ENCODE measurements around the gene PCDHA6. TPM values are rescaled to one million over a fixed set of nuclear protein-coding genes. Genes with fewer than 3 reads are reported as not detected.

Gene PCDHA6
- total and polyA plus RNA-seq, 12 donors = 0.14 to 1.1 (median 0.36) TPM; not detected in 1

DNA sequence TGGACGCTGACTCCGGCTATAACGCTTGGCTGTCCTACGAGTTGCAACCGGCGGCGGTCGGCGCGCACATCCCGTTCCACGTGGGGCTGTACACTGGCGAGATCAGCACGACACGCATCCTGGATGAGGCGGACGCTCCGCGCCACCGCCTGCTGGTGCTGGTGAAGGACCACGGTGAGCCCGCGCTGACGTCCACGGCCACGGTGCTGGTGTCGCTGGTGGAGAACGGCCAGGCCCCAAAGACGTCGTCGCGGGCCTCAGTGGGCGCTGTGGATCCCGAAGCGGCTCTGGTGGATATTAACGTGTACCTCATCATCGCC is 49.5 kb downstream of the PCDHA6 start:
- no peak for DNase-seq
- H3K9me3 ChIP-seq (replicated peaks in 1 of 3) = no peaks in the 10 kb centered on the region
- peaks cover 16% of the 10 kb centered on the region for H3K27me3 ChIP-seq
- WGBS, 4 donors = 35 to 39% (median 36%) methylated on average over 11 to 37 of the region's 37 CpGs
- H3K36me3 ChIP-seq (replicated peaks in 1 of 2) = no peaks in the 10 kb centered on the region
- intact Hi-C loops (cut with DNase I) = no loop called here
- H3K27ac ChIP-seq = no peak overlapping the region
- no peak for TF ChIP-seq POLR2A (IDR thresholded peaks at IDR 0.05)
- TF ChIP-seq, protein P1, sequence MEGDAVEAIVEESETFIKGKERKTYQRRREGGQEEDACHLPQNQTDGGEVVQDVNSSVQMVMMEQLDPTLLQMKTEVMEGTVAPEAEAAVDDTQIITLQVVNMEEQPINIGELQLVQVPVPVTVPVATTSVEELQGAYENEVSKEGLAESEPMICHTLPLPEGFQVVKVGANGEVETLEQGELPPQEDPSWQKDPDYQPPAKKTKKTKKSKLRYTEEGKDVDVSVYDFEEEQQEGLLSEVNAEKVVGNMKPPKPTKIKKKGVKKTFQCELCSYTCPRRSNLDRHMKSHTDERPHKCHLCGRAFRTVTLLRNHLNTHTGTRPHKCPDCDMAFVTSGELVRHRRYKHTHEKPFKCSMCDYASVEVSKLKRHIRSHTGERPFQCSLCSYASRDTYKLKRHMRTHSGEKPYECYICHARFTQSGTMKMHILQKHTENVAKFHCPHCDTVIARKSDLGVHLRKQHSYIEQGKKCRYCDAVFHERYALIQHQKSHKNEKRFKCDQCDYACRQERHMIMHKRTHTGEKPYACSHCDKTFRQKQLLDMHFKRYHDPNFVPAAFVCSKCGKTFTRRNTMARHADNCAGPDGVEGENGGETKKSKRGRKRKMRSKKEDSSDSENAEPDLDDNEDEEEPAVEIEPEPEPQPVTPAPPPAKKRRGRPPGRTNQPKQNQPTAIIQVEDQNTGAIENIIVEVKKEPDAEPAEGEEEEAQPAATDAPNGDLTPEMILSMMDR (IDR thresholded peaks at IDR 0.05) = no peak
- H3K4me3 ChIP-seq = no peak overlapping the region
- no peaks in the 10 kb centered on the region for H3K4me1 ChIP-seq (replicated peaks in 1 of 2)

Other genes with a start within 250 kb of the PCDHA6 start
- 100 to 1,000 TPM in 8 of 9 donors, 1 to 10 TPM in 1; 9.8 to 885 (median 316) TPM for gene CD14, start 194.8 kb upstream of the PCDHA6 start, total RNA-seq
- gene CD14, start 194.8 kb upstream of the PCDHA6 start, polyA plus RNA-seq = 100 to 1,000 TPM in 2 of 3 donors, 10 to 100 TPM in 1; 13.9 to 252 (median 101) TPM
- 100 to 1,000 TPM in 1 of 9 donors, 10 to 100 TPM in 7, 1 to 10 TPM in 1; 6.6 to 348 (median 29.5) TPM for gene TMCO6, start 188.5 kb upstream of the PCDHA6 start, total RNA-seq
- gene TMCO6, start 188.5 kb upstream of the PCDHA6 start, polyA plus RNA-seq = 10 to 100 TPM in 2 of 3 donors, 1 to 10 TPM in 1; 5.6 to 44.7 (median 25.3) TPM
- 100 to 1,000 TPM in 8 of 9 donors, 10 to 100 TPM in 1; 98.1 to 139 (median 115) TPM for gene NDUFA2, start 180.3 kb upstream of the PCDHA6 start, total RNA-seq
- gene NDUFA2, start 180.3 kb upstream of the PCDHA6 start, polyA plus RNA-seq = 100 to 1,000 TPM in 2 of 3 donors, 10 to 100 TPM in 1; 65.6 to 573 (median 367) TPM
- gene IK, start 180.1 kb upstream of the PCDHA6 start, total RNA-seq = 100 to 1,000 TPM in 4 of 9 donors, 10 to 100 TPM in 5; 65.7 to 478 (median 83.3) TPM
- gene IK, start 180.1 kb upstream of the PCDHA6 start, polyA plus RNA-seq = 100 to 1,000 TPM in 1 of 3 donors, 10 to 100 TPM in 2; 65.5 to 153 (median 97.5) TPM
- 10 to 100 TPM; 13.6 to 20.0 (median 17.1) TPM for gene WDR55, start 163.1 kb upstream of the PCDHA6 start, total RNA-seq
- gene WDR55, start 163.1 kb upstream of the PCDHA6 start, polyA plus RNA-seq = 10 to 100 TPM; 13.3 to 20.8 (median 13.5) TPM
- gene DND1, start 154.4 kb upstream of the PCDHA6 start, total RNA-seq = 1 to 10 TPM in 1 of 9 donors, under 1 TPM in 8; 0.19 to 3.6 (median 0.50) TPM
- 1 to 10 TPM in 2 of 3 donors, under 1 TPM in 1; 0.18 to 3.1 (median 2.1) TPM for gene DND1, start 154.4 kb upstream of the PCDHA6 start, polyA plus RNA-seq
- gene HARS1, start 136.6 kb upstream of the PCDHA6 start, total RNA-seq = 10 to 100 TPM; 36.4 to 80.6 (median 55.7) TPM
- gene HARS1, start 136.6 kb upstream of the PCDHA6 start, polyA plus RNA-seq = 100 to 1,000 TPM in 1 of 3 donors, 10 to 100 TPM in 2; 92.3 to 111 (median 94.6) TPM
- 10 to 100 TPM; 21.3 to 51.2 (median 32.9) TPM for gene HARS2, start 136.5 kb upstream of the PCDHA6 start, total RNA-seq
- 10 to 100 TPM; 26.0 to 31.0 (median 28.6) TPM for gene HARS2, start 136.5 kb upstream of the PCDHA6 start, polyA plus RNA-seq
- gene ZMAT2, start 127.5 kb upstream of the PCDHA6 start, total RNA-seq = 100 to 1,000 TPM in 1 of 9 donors, 10 to 100 TPM in 8; 24.6 to 122 (median 51.4) TPM
- 100 to 1,000 TPM in 1 of 3 donors, 10 to 100 TPM in 2; 42.1 to 113 (median 82.8) TPM for gene ZMAT2, start 127.5 kb upstream of the PCDHA6 start, polyA plus RNA-seq
- gene PCDHA1, start 41.8 kb upstream of the PCDHA6 start, total RNA-seq = under 1 TPM in 4 of 9 donors, not detected in 5; 0.07 to 0.20 (median 0.12) TPM
- under 1 TPM; 0.05 to 0.08 (median 0.07) TPM for gene PCDHA1, start 41.8 kb upstream of the PCDHA6 start, polyA plus RNA-seq
- gene PCDHA2, start 33.1 kb upstream of the PCDHA6 start, total RNA-seq = under 1 TPM in 4 of 9 donors, not detected in 5; 0.12 to 0.28 (median 0.21) TPM
- under 1 TPM in 2 of 3 donors, not detected in 1; 0.03 to 0.09 TPM for gene PCDHA2, start 33.1 kb upstream of the PCDHA6 start, polyA plus RNA-seq
- 1 to 10 TPM in 1 of 9 donors, under 1 TPM in 6, not detected in 2; 0.10 to 1.4 (median 0.31) TPM for gene PCDHA3, start 26.9 kb upstream of the PCDHA6 start, total RNA-seq
- gene PCDHA3, start 26.9 kb upstream of the PCDHA6 start, polyA plus RNA-seq = 1 to 10 TPM in 1 of 3 donors, under 1 TPM in 2; 0.16 to 1.1 (median 0.24) TPM
- under 1 TPM; 0.04 to 0.96 (median 0.28) TPM for gene PCDHA4, start 20.9 kb upstream of the PCDHA6 start, total RNA-seq
- gene PCDHA4, start 20.9 kb upstream of the PCDHA6 start, polyA plus RNA-seq = under 1 TPM; 0.08 to 0.33 (median 0.10) TPM
- gene PCDHA5, start 6.3 kb upstream of the PCDHA6 start, total RNA-seq = under 1 TPM in 7 of 9 donors, not detected in 2; 0.11 to 0.67 (median 0.17) TPM
- gene PCDHA5, start 6.3 kb upstream of the PCDHA6 start, polyA plus RNA-seq = under 1 TPM; 0.07 to 0.62 (median 0.24) TPM
- 1 to 10 TPM in 1 of 9 donors, under 1 TPM in 6, not detected in 2; 0.22 to 1.2 (median 0.35) TPM for gene PCDHA7, start 6.3 kb downstream of the PCDHA6 start, total RNA-seq
- under 1 TPM; 0.16 to 0.20 (median 0.20) TPM for gene PCDHA7, start 6.3 kb downstream of the PCDHA6 start, polyA plus RNA-seq
- under 1 TPM in 3 of 9 donors, not detected in 6; 0.14 to 0.18 (median 0.17) TPM for gene PCDHA8, start 13.2 kb downstream of the PCDHA6 start, total RNA-seq
- gene PCDHA8, start 13.2 kb downstream of the PCDHA6 start, polyA plus RNA-seq = under 1 TPM; 0.03 to 0.16 (median 0.09) TPM
- gene PCDHA9, start 20.4 kb downstream of the PCDHA6 start, total RNA-seq = under 1 TPM in 7 of 9 donors, not detected in 2; 0.04 to 0.39 (median 0.18) TPM
- gene PCDHA9, start 20.4 kb downstream of the PCDHA6 start, polyA plus RNA-seq = not detected
- gene PCDHA10, start 27.9 kb downstream of the PCDHA6 start, total RNA-seq = 1 to 10 TPM in 3 of 9 donors, under 1 TPM in 6; 0.17 to 1.8 (median 0.48) TPM
- under 1 TPM; under 0.01 to 0.81 (median 0.32) TPM for gene PCDHA10, start 27.9 kb downstream of the PCDHA6 start, polyA plus RNA-seq
- 1 to 10 TPM in 1 of 9 donors, under 1 TPM in 7, not detected in 1; 0.07 to 1.5 (median 0.35) TPM for gene PCDHA11, start 41.0 kb downstream of the PCDHA6 start, total RNA-seq
- gene PCDHA11, start 41.0 kb downstream of the PCDHA6 start, polyA plus RNA-seq = under 1 TPM in 2 of 3 donors, not detected in 1; 0.48 to 0.51 TPM
- 1 to 10 TPM in 3 of 9 donors, under 1 TPM in 6; 0.25 to 1.9 (median 0.55) TPM for gene PCDHA12, start 47.3 kb downstream of the PCDHA6 start, total RNA-seq
- gene PCDHA12, start 47.3 kb downstream of the PCDHA6 start, polyA plus RNA-seq = under 1 TPM; 0.17 to 0.32 (median 0.20) TPM
- under 1 TPM in 8 of 9 donors, not detected in 1; 0.12 to 0.98 (median 0.55) TPM for gene PCDHA13, start 54.2 kb downstream of the PCDHA6 start, total RNA-seq
- under 1 TPM; 0.13 to 0.32 (median 0.26) TPM for gene PCDHA13, start 54.2 kb downstream of the PCDHA6 start, polyA plus RNA-seq
- gene PCDHAC1, start 98.3 kb downstream of the PCDHA6 start, total RNA-seq = 1 to 10 TPM in 2 of 9 donors, under 1 TPM in 7; 0.29 to 1.4 (median 0.70) TPM
- gene PCDHAC1, start 98.3 kb downstream of the PCDHA6 start, polyA plus RNA-seq = under 1 TPM; 0.10 to 0.81 (median 0.16) TPM
- gene PCDHAC2, start 138.5 kb downstream of the PCDHA6 start, total RNA-seq = 1 to 10 TPM in 6 of 9 donors, under 1 TPM in 3; 0.30 to 6.1 (median 1.1) TPM
- 1 to 10 TPM in 1 of 3 donors, under 1 TPM in 2; 0.07 to 6.5 (median 0.32) TPM for gene PCDHAC2, start 138.5 kb downstream of the PCDHA6 start, polyA plus RNA-seq
- under 1 TPM in 4 of 9 donors, not detected in 5; under 0.01 to 0.07 (median 0.02) TPM for gene PCDHB1, start 223.4 kb downstream of the PCDHA6 start, total RNA-seq
- under 1 TPM in 1 of 3 donors, not detected in 2; 0.11 TPM for gene PCDHB1, start 223.4 kb downstream of the PCDHA6 start, polyA plus RNA-seq

Data from adrenal gland (tissue), 12 donors.